Esophagus squamous epithelium (tissue), 4 donors: ENCODE data around the gene KRTAP27-1.

ENCODE experiments used
- CTCF ChIP-seq, 6 experiments: fragments of 450-650 bp in 4 of 6; fragments of 200-600 bp in 2 of 6; sonication (generic) in 2 of 6; IDR thresholded peaks; one replicate each; pipeline ENCODE4 v1.5.1; 2016 to 2019; ENCODE audit warnings: antibody characterized with exemption in 6 of 6, mild to moderate bottlenecking in 4 of 6, moderate library complexity in 4 of 6
- POLR2A ChIP-seq, 4 donors: fragments of 450-650 bp; IDR thresholded peaks; one replicate each; pipeline ENCODE4 v1.6.1; 2017; ENCODE audit warnings: antibody characterized with exemption in 4 of 4, mild to moderate bottlenecking in 4 of 4, moderate library complexity in 3 of 4

- TF ChIP-seq CTCF (IDR thresholded peaks at IDR 0.05) (no peak), POLR2A (IDR thresholded peaks at IDR 0.05) (no peak)
Measured at GRCh38 chr21:30306884-30307283, 30.6 kb downstream of the KRTAP27-1 start.
